Measurements from ENCODE around the gene MSRB2.

- TF ChIP-seq POLR2A (IDR thresholded peaks at IDR 0.05; ENCODE audit: extremely low read depth, insufficient read length) (no peak), CTCF (IDR thresholded peaks at IDR 0.05; ENCODE audit: low read depth, low read length) (no peak), MAX (IDR thresholded peaks at IDR 0.05; ENCODE audit: low read depth, low read length) (no peak), MYC (IDR thresholded peaks at IDR 0.05; ENCODE audit: low read depth, low read length) (no peak)
These were observed 24.9 kb downstream of the MSRB2 start for GRCh38 chr10:23120001-23120934.
